ENCODE measurements around the gene LDLRAD4. TPM values are rescaled to one million over a fixed set of nuclear protein-coding genes. Genes with fewer than 3 reads are reported as not detected.

Gene LDLRAD4
- total and polyA plus RNA-seq, 2 donors (not counting 1 experiment from before 2014, with no cell fraction given) = 13.9 to 35.7 TPM

DNA sequence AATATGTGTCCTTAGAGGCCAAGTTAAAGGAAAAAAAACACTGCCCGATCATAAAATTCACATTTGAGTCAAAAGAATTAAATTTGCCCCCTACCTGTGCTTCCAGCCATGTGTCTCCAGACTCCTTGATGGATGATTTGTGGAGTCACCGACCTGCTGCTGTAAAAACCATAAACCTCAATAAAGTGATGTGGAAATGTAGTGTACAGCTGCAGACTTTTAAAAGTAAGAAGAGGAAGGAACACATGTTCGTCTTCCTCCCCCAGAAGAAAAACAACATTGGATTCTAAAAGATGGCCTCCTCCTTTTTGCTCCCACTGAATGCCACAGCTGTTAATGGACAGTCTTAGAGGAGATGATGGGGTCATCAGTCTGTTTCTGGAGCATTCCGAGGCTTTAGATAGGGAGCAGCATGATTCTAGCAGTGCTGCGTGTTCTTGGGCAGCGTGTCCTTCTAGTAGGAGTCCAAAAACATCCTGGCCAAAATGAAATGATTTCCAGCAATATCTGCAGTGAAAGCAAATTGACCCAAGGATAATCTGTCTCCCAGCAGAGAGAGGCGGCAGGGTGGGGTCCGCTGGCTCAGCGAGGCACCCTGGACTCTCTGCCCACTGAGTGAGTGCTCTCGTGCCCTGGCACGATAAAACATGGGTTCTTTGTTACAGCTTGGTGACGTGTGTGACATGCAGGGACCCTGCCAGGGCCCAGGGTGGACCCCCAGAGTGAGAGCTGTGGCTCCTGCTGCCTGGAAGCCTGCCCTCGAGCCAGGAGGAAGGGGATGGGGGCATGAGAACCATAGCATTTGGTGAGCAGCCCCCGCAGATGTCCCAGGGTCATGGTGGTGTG lies 311.7 kb downstream of the LDLRAD4 start:
- Mint-ChIP-seq H3K4me1 (peaks cover 8% of the 10 kb centered on the region), H3K9me3 (ENCODE audit: insufficient read depth) (no peaks in the 10 kb centered on the region), H3K27me3 (no peaks in the 10 kb centered on the region), H3K4me3 (no peak overlapping the region), H3K27ac (no peak overlapping the region)
- no peak overlapping the region for H3K9ac ChIP-seq (ENCODE audit: low read length)
- ChIA-PET POLR2A (no interaction called here), CTCF (interaction anchor here (2.9 kb wide), 1 partner anchor 314 kb away, joined by 11 read pairs; no protein-coding TSS in a partner anchor)
- ATAC-seq (ENCODE audit: low read depth) (no peak), DNase-seq (no peak)
- 91% methylated on average over 8 of the region's 14 CpGs for WGBS (ENCODE audit: insufficient coverage)
- H3K27me3 ChIP-seq (replicated peaks in 1 of 4; ENCODE audit: control extremely low read depth in 1 of 4, control insufficient read depth in 3 of 4, insufficient read depth in 4 of 4, low read length in 3 of 4) = no peaks in the 10 kb centered on the region
- H4K20me1 ChIP-seq (ENCODE audit: control insufficient read depth, insufficient read depth, low read length, poor library complexity, severe bottlenecking) = no peaks in the 10 kb centered on the region
- H3K4me3 ChIP-seq (ENCODE audit: control extremely low read depth in 1 of 5, extremely low read depth in 1 of 5, insufficient read depth in 1 of 5, low read depth in 2 of 5, low read length in 4 of 5) = no peak overlapping the region
- H3K36me3 ChIP-seq (replicated peaks in 1 of 2; ENCODE audit: control extremely low read depth in 1 of 2, control insufficient read depth in 1 of 2, extremely low read depth in 1 of 2, insufficient read depth in 2 of 2, low read length in 1 of 2) = peaks cover 0 to 3% of the 10 kb centered on the region in 2 experiments
- H3K27ac ChIP-seq (ENCODE audit: low read length in 2 of 2) = no peak overlapping the region
- H3K4me1 ChIP-seq (ENCODE audit: control insufficient read depth in 2 of 2, insufficient read depth in 2 of 2, low read length in 2 of 2) = peaks cover 0 to 8% of the 10 kb centered on the region in 2 donors
- intact Hi-C loops (cut with micrococcal nuclease) = loop anchor here (10.0 kb wide), 1 partner anchor 145 kb away; no protein-coding TSS in a partner anchor
- H3K4me2 ChIP-seq (replicated peaks; ENCODE audit: low read depth, low read length, poor library complexity, severe bottlenecking) = no peak overlapping the region
- H3K9me3 ChIP-seq (ENCODE audit: control extremely low read depth in 1 of 3, control insufficient read depth in 2 of 3, insufficient read depth in 1 of 3, low read length in 2 of 3) = no peaks in the 10 kb centered on the region
- H3K79me2 ChIP-seq (ENCODE audit: control insufficient read depth, insufficient read depth, low read length) = peaks cover 8% of the 10 kb centered on the region
- TF ChIP-seq EZH2 (IDR thresholded peaks at IDR 0.05; ENCODE audit: borderline replicate concordance, insufficient read depth, low read depth, low read length, poor library complexity, severe bottlenecking) = no peak
- TF ChIP-seq, protein P1, sequence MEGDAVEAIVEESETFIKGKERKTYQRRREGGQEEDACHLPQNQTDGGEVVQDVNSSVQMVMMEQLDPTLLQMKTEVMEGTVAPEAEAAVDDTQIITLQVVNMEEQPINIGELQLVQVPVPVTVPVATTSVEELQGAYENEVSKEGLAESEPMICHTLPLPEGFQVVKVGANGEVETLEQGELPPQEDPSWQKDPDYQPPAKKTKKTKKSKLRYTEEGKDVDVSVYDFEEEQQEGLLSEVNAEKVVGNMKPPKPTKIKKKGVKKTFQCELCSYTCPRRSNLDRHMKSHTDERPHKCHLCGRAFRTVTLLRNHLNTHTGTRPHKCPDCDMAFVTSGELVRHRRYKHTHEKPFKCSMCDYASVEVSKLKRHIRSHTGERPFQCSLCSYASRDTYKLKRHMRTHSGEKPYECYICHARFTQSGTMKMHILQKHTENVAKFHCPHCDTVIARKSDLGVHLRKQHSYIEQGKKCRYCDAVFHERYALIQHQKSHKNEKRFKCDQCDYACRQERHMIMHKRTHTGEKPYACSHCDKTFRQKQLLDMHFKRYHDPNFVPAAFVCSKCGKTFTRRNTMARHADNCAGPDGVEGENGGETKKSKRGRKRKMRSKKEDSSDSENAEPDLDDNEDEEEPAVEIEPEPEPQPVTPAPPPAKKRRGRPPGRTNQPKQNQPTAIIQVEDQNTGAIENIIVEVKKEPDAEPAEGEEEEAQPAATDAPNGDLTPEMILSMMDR (IDR thresholded peaks at IDR 0.05) = no peak
- no peak overlapping the region for H2AFZ ChIP-seq (ENCODE audit: insufficient read depth, low read depth, low read length, poor library complexity, severe bottlenecking)

DNA sequence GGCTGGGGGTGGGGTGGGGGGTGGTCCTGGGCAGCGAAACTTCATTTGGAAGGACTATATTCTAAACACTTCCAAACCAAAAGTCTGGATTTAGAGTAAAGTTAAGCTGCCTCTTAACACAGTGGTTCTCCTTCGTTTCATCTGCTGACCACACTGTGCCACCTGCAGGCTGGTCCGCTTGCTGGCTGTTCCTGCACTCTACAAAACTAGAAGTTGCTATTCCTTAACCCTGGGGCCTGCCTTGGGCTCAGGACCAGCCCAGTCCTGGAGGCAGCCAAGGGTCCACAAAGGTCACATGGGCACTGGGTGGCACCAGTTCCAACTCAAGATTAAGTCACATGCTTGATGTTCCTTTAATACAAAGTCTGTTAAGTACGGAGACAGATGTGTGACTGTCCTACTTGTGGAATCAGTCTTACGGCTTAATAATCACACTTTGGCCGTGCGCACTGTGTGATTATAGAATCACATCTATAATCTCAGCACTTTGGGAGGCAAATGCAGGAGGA lies 312.4 kb downstream of the LDLRAD4 start:
- H3K9me3 ChIP-seq (ENCODE audit: control extremely low read depth in 1 of 3, control insufficient read depth in 2 of 3, insufficient read depth in 1 of 3, low read length in 2 of 3) = no peaks in the 10 kb centered on the region
- Mint-ChIP-seq H3K9me3 (ENCODE audit: insufficient read depth) (no peaks in the 10 kb centered on the region), H3K27me3 (no peaks in the 10 kb centered on the region), H3K4me1 (peaks cover 8% of the 10 kb centered on the region), H3K27ac (no peak overlapping the region), H3K4me3 (no peak overlapping the region)
- ATAC-seq (ENCODE audit: low read depth) (peak; percentile 51), DNase-seq (peak; percentile 43)
- H2AFZ ChIP-seq (ENCODE audit: insufficient read depth, low read depth, low read length, poor library complexity, severe bottlenecking) = no peak overlapping the region
- no peak overlapping the region for H3K27ac ChIP-seq (ENCODE audit: low read length in 2 of 2)
- H4K20me1 ChIP-seq (ENCODE audit: control insufficient read depth, insufficient read depth, low read length, poor library complexity, severe bottlenecking) = no peaks in the 10 kb centered on the region
- 17% methylated on average over 2 of the region's 7 CpGs for WGBS (ENCODE audit: insufficient coverage)
- H3K4me2 ChIP-seq (replicated peaks; ENCODE audit: low read depth, low read length, poor library complexity, severe bottlenecking) = no peak overlapping the region
- H3K9ac ChIP-seq (ENCODE audit: low read length) = no peak overlapping the region
- ChIA-PET POLR2A (no interaction called here), CTCF (interaction anchor here (0.9 to 2.9 kb wide), 2 partner anchors 315 to 317 kb away, joined by 4 to 11 read pairs; no protein-coding TSS in a partner anchor)
- intact Hi-C loops (cut with micrococcal nuclease) = loop anchor here (1.0 to 10.0 kb wide), 2 partner anchors 146 to 315 kb away; no protein-coding TSS in a partner anchor
- no peak overlapping the region for H3K4me3 ChIP-seq (ENCODE audit: control extremely low read depth in 1 of 5, extremely low read depth in 1 of 5, insufficient read depth in 1 of 5, low read depth in 2 of 5, low read length in 4 of 5)
- H3K27me3 ChIP-seq (replicated peaks in 1 of 4; ENCODE audit: control extremely low read depth in 1 of 4, control insufficient read depth in 3 of 4, insufficient read depth in 4 of 4, low read length in 3 of 4) = no peaks in the 10 kb centered on the region
- H3K4me1 ChIP-seq (ENCODE audit: control insufficient read depth in 2 of 2, insufficient read depth in 2 of 2, low read length in 2 of 2) = peaks cover 0 to 8% of the 10 kb centered on the region in 2 donors
- H3K36me3 ChIP-seq (replicated peaks in 1 of 2; ENCODE audit: control extremely low read depth in 1 of 2, control insufficient read depth in 1 of 2, extremely low read depth in 1 of 2, insufficient read depth in 2 of 2, low read length in 1 of 2) = peaks cover 0 to under 1% of the 10 kb centered on the region in 2 experiments
- no peak for TF ChIP-seq EZH2 (IDR thresholded peaks at IDR 0.05; ENCODE audit: borderline replicate concordance, insufficient read depth, low read depth, low read length, poor library complexity, severe bottlenecking)
- TF ChIP-seq, protein P1 (IDR thresholded peaks at IDR 0.05) = no peak
- H3K79me2 ChIP-seq (ENCODE audit: control insufficient read depth, insufficient read depth, low read length) = peaks cover 12% of the 10 kb centered on the region
